D341Med (cell line): Measurements from ENCODE around the gene CLTA.

ENCODE experiments used
- DNase-seq: peaks from one replicate; pipeline ENCODE4 v3.0.0; 2012; ENCODE audit warnings: low spot score

Gene CLTA

GRCh38 chr9:36245906-36246305 is 55.2 kb downstream of the CLTA start:
- no peak for DNase-seq

GRCh38 chr9:36247356-36247755 is 56.6 kb downstream of the CLTA start:
- DNase-seq: no peak

GRCh38 chr9:36248061-36248460 is 57.3 kb downstream of the CLTA start:
- peak; percentile 37 for DNase-seq

- no peak for DNase-seq
Observed at GRCh38 chr9:36249189-36249588, 58.5 kb downstream of the CLTA start.

- DNase-seq: no peak
Observed at GRCh38 chr9:36250079-36250478, 59.4 kb downstream of the CLTA start.

GRCh38 chr9:36251428-36251827 is 60.7 kb downstream of the CLTA start:
- no peak for DNase-seq

GRCh38 chr9:36258208-36258995 is 67.7 kb downstream of the CLTA start, which contains the start of gene GNE:
TSS of gene GNE (minus strand) at chr9:36258448. CDS start at chr9:36249355, 9,093 bp downstream.
- DNase-seq: peak; percentile 96

GRCh38 chr9:36258996-36259533 is 68.3 kb downstream of the CLTA start:
- DNase-seq: no peak
